ENCODE results near the gene ACCS. TPM values are rescaled to one million over a fixed set of nuclear protein-coding genes. Genes with fewer than 3 reads are reported as not detected.

The ACCS gene
- total RNA-seq, 3 donors from 2014 or later, result 21.0 to 35.0 (median 23.0) TPM

- H3K27ac ChIP-seq, result no peak overlapping the region
- H3K9me3 ChIP-seq, result no peaks in the 10 kb centered on the region
- DNase-seq (ENCODE audit: low spot score in 2 of 2), result no peak
- H3K36me3 ChIP-seq, result no peaks in the 10 kb centered on the region
- H3K4me3 ChIP-seq, result no peak overlapping the region
- no peaks in the 10 kb centered on the region for H3K4me1 ChIP-seq
- H3K27me3 ChIP-seq, result no peaks in the 10 kb centered on the region
- intact Hi-C loops (cut with DNase I; ENCODE audit: low total_unique reads), result no loop called here
- no peak for TF ChIP-seq POLR2A (IDR thresholded peaks at IDR 0.05)
- no peak for TF ChIP-seq CTCF (IDR thresholded peaks at IDR 0.05)
Observed at GRCh38 chr11:44082645-44083044, 16.6 kb downstream of the ACCS start.

GRCh38 chr11:44083433-44083832, 17.4 kb downstream of the ACCS start:
- TF ChIP-seq POLR2AphosphoS5 (IDR thresholded peaks at IDR 0.05) (no peak), POLR2A (IDR thresholded peaks at IDR 0.05) (no peak), CTCF (IDR thresholded peaks at IDR 0.05) (no peak)
- Histone ChIP-seq H3K36me3 (no peaks in the 10 kb centered on the region), H3K27ac (no peak overlapping the region), H3K27me3 (no peaks in the 10 kb centered on the region), H3K9me3 (no peaks in the 10 kb centered on the region), H3K4me1 (no peaks in the 10 kb centered on the region), H3K4me3 (no peak overlapping the region)
- intact Hi-C loops (cut with DNase I; ENCODE audit: low total_unique reads), result no loop called here
- DNase-seq (ENCODE audit: low spot score in 2 of 2), result no peak

- H3K36me3 ChIP-seq, result no peaks in the 10 kb centered on the region
- intact Hi-C loops (cut with DNase I; ENCODE audit: low total_unique reads), result no loop called here
Observed at GRCh38 chr11:44083906-44084305, 17.8 kb downstream of the ACCS start.

GRCh38 chr11:44085330-44085729, 19.3 kb downstream of the ACCS start:
- H3K36me3 ChIP-seq, result no peaks in the 10 kb centered on the region
- DNase-seq (ENCODE audit: low spot score in 2 of 2), result no peak

More at GRCh38 chr11:44083906-44084305, 17.8 kb downstream of the ACCS start:
- H3K9me3 ChIP-seq, result no peaks in the 10 kb centered on the region
- no peak for DNase-seq (ENCODE audit: low spot score in 2 of 2)
- H3K4me1 ChIP-seq, result no peaks in the 10 kb centered on the region
- no peak overlapping the region for H3K4me3 ChIP-seq
- H3K27ac ChIP-seq, result no peak overlapping the region
- TF ChIP-seq CTCF (IDR thresholded peaks at IDR 0.05) (no peak), POLR2A (IDR thresholded peaks at IDR 0.05) (no peak), POLR2AphosphoS5 (IDR thresholded peaks at IDR 0.05) (no peak)
- no peaks in the 10 kb centered on the region for H3K27me3 ChIP-seq

GRCh38 chr11:44088377-44088776, 22.3 kb downstream of the ACCS start:
- TF ChIP-seq POLR2AphosphoS5 (IDR thresholded peaks at IDR 0.05) (no peak), CTCF (IDR thresholded peaks at IDR 0.05) (no peak), POLR2A (IDR thresholded peaks at IDR 0.05) (no peak)
- no peaks in the 10 kb centered on the region for H3K4me1 ChIP-seq
- no peak overlapping the region for H3K4me3 ChIP-seq
- DNase-seq (ENCODE audit: low spot score in 2 of 2), result no peak
- no peaks in the 10 kb centered on the region for H3K36me3 ChIP-seq
- intact Hi-C loops (cut with DNase I; ENCODE audit: low total_unique reads), result no loop called here
- no peaks in the 10 kb centered on the region for H3K27me3 ChIP-seq
- no peak overlapping the region for H3K27ac ChIP-seq
- H3K9me3 ChIP-seq, result no peaks in the 10 kb centered on the region

More at GRCh38 chr11:44085330-44085729, 19.3 kb downstream of the ACCS start:
- no peak overlapping the region for H3K4me3 ChIP-seq
- no peaks in the 10 kb centered on the region for H3K9me3 ChIP-seq
- no peaks in the 10 kb centered on the region for H3K27me3 ChIP-seq
- H3K27ac ChIP-seq, result no peak overlapping the region
- no peaks in the 10 kb centered on the region for H3K4me1 ChIP-seq
- TF ChIP-seq POLR2A (IDR thresholded peaks at IDR 0.05) (no peak), CTCF (IDR thresholded peaks at IDR 0.05) (no peak), POLR2AphosphoS5 (IDR thresholded peaks at IDR 0.05) (no peak)
- intact Hi-C loops (cut with DNase I; ENCODE audit: low total_unique reads), result no loop called here

Measured in breast epithelium (tissue), 4 donors.